Measurements from ENCODE around the gene PSMD3. TPM values are rescaled to one million over a fixed set of nuclear protein-coding genes. Genes with fewer than 3 reads are reported as not detected.

Gene PSMD3
- total RNA-seq, 1 experiment from 2014 or later: 179 TPM

GRCh38 chr17:39994448-39994847 is 13.8 kb downstream of the PSMD3 start:
- Mint-ChIP-seq H3K4me1 (ENCODE audit: low read depth, unreplicated experiment) (no peaks in the 10 kb centered on the region), H3K9me3 (ENCODE audit: unreplicated experiment) (no peaks in the 10 kb centered on the region), H3K4me3 (ENCODE audit: unreplicated experiment) (no peak overlapping the region), H3K27me3 (ENCODE audit: insufficient read depth, unreplicated experiment) (no peaks in the 10 kb centered on the region), H3K36me3 (ENCODE audit: insufficient read depth, unreplicated experiment) (peaks cover 77% of the 10 kb centered on the region), H3K27ac (ENCODE audit: unreplicated experiment) (no peak overlapping the region)
- intact Hi-C loops (cut with micrococcal nuclease; ENCODE audit: unreplicated experiment): no loop called here
- Histone ChIP-seq H3K27me3 (replicated peaks; ENCODE audit: control insufficient read depth, insufficient read depth, low read length) (no peaks in the 10 kb centered on the region), H3K4me1 (no peaks in the 10 kb centered on the region), H3K4me3 (ENCODE audit: low read depth, low read length) (no peak overlapping the region), H3K36me3 (ENCODE audit: control insufficient read depth, insufficient read depth, low read length) (peaks cover 3% of the 10 kb centered on the region), H3K9me3 (no peaks in the 10 kb centered on the region)
- TF ChIP-seq, protein P1, sequence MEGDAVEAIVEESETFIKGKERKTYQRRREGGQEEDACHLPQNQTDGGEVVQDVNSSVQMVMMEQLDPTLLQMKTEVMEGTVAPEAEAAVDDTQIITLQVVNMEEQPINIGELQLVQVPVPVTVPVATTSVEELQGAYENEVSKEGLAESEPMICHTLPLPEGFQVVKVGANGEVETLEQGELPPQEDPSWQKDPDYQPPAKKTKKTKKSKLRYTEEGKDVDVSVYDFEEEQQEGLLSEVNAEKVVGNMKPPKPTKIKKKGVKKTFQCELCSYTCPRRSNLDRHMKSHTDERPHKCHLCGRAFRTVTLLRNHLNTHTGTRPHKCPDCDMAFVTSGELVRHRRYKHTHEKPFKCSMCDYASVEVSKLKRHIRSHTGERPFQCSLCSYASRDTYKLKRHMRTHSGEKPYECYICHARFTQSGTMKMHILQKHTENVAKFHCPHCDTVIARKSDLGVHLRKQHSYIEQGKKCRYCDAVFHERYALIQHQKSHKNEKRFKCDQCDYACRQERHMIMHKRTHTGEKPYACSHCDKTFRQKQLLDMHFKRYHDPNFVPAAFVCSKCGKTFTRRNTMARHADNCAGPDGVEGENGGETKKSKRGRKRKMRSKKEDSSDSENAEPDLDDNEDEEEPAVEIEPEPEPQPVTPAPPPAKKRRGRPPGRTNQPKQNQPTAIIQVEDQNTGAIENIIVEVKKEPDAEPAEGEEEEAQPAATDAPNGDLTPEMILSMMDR (IDR thresholded peaks at IDR 0.05; ENCODE audit: insufficient read depth in 1 of 2, low read depth in 1 of 2, low read length in 1 of 2, severe bottlenecking in 1 of 2, unreplicated experiment in 1 of 2): no peak
- BruUV-seq (replicated peaks): no TSS peak
- CTCF ChIA-PET: no interaction called here
- no peak for DNase-seq
- POLR2A ChIA-PET: no interaction called here

- POLR2A ChIA-PET: no interaction called here
- Mint-ChIP-seq H3K36me3 (ENCODE audit: insufficient read depth, unreplicated experiment) (peaks cover 67% of the 10 kb centered on the region), H3K27ac (ENCODE audit: unreplicated experiment) (no peak overlapping the region), H3K27me3 (ENCODE audit: insufficient read depth, unreplicated experiment) (no peaks in the 10 kb centered on the region), H3K9me3 (ENCODE audit: unreplicated experiment) (no peaks in the 10 kb centered on the region), H3K4me3 (ENCODE audit: unreplicated experiment) (no peak overlapping the region), H3K4me1 (ENCODE audit: low read depth, unreplicated experiment) (no peaks in the 10 kb centered on the region)
- H3K36me3 ChIP-seq (ENCODE audit: control insufficient read depth, insufficient read depth, low read length): no peaks in the 10 kb centered on the region; the same call in 1 of the 2 replicates
- H3K9me3 ChIP-seq: no peaks in the 10 kb centered on the region
- H3K27me3 ChIP-seq (replicated peaks; ENCODE audit: control insufficient read depth, insufficient read depth, low read length): no peaks in the 10 kb centered on the region
- TF ChIP-seq, protein P1 (IDR thresholded peaks at IDR 0.05; ENCODE audit: insufficient read depth in 1 of 2, low read depth in 1 of 2, low read length in 1 of 2, severe bottlenecking in 1 of 2, unreplicated experiment in 1 of 2): no peak
- intact Hi-C loops (cut with micrococcal nuclease; ENCODE audit: unreplicated experiment): no loop called here
- no peaks in the 10 kb centered on the region for H3K4me1 ChIP-seq
- BruUV-seq (replicated peaks): no TSS peak
- CTCF ChIA-PET: no interaction called here
- no peak overlapping the region for H3K4me3 ChIP-seq (ENCODE audit: low read depth, low read length)
- no peak for DNase-seq
Measured at GRCh38 chr17:39995438-39995837, 14.8 kb downstream of the PSMD3 start.

- no peaks in the 10 kb centered on the region; the same call in 1 of the 2 replicates for H3K36me3 ChIP-seq (ENCODE audit: control insufficient read depth, insufficient read depth, low read length)
- Mint-ChIP-seq H3K27me3 (ENCODE audit: insufficient read depth, unreplicated experiment) (no peaks in the 10 kb centered on the region), H3K4me1 (ENCODE audit: low read depth, unreplicated experiment) (no peaks in the 10 kb centered on the region), H3K27ac (ENCODE audit: unreplicated experiment) (no peak overlapping the region), H3K4me3 (ENCODE audit: unreplicated experiment) (no peak overlapping the region), H3K36me3 (ENCODE audit: insufficient read depth, unreplicated experiment) (peaks cover 61% of the 10 kb centered on the region), H3K9me3 (ENCODE audit: unreplicated experiment) (no peaks in the 10 kb centered on the region)
- no peaks in the 10 kb centered on the region for H3K9me3 ChIP-seq
- TF ChIP-seq, protein P1 (IDR thresholded peaks at IDR 0.05; ENCODE audit: insufficient read depth in 1 of 2, low read depth in 1 of 2, low read length in 1 of 2, severe bottlenecking in 1 of 2, unreplicated experiment in 1 of 2): no peak
- intact Hi-C loops (cut with micrococcal nuclease; ENCODE audit: unreplicated experiment): no loop called here
- ChIA-PET CTCF (no interaction called here), POLR2A (interaction anchor here (0.6 kb wide), 1 partner anchor 39 kb away, joined by 4 read pairs; no protein-coding TSS in a partner anchor)
- no TSS peak for BruUV-seq (replicated peaks)
- DNase-seq: no peak
- H3K4me1 ChIP-seq: no peaks in the 10 kb centered on the region
- H3K27me3 ChIP-seq (replicated peaks; ENCODE audit: control insufficient read depth, insufficient read depth, low read length): no peaks in the 10 kb centered on the region
- no peak overlapping the region for H3K4me3 ChIP-seq (ENCODE audit: low read depth, low read length)
Measured at GRCh38 chr17:39996162-39996561, 15.6 kb downstream of the PSMD3 start.
